OCI-LY7 (cell line): Measurements from ENCODE around the gene CEP112. TPM values are rescaled to one million over a fixed set of nuclear protein-coding genes. Genes with fewer than 3 reads are reported as not detected.

Experiments
- BruUV-seq: library from RNA; stranded (reverse); fragments of 400-500 nt; replicated peaks from 2 replicates; lab custom pipeline; 2021; lab: Mats Ljungman, UMichigan
- CTCF ChIA-PET: fragments of 300-600 bp; sonication (Branson Sonifier 250); formaldehyde crosslinking; loops from one replicate; lab custom pipeline; 2022; ENCODE audit warnings: antibody characterized with exemption; ENCODE audit not compliant: unreplicated experiment; lab: Charles Lee
- POLR2A ChIA-PET: fragments of 300-600 bp; sonication (Branson Sonifier 250); formaldehyde crosslinking; loops from one replicate; lab custom pipeline; 2022; ENCODE audit warnings: antibody characterized with exemption; lab: Charles Lee
- DNase-seq: peaks from one replicate; pipeline ENCODE4 v3.0.0-alpha.2; 2015; ENCODE audit warnings: low spot score
- H2AFZ ChIP-seq: fragments of 200-600 bp; sonication (generic), shearing (Covaris generic); 2 replicates; pipeline ENCODE4 v1.6.1; 2014; ENCODE audit warnings: mild to moderate bottlenecking, antibody characterized with exemption, low read length, moderate library complexity
- H3K27ac ChIP-seq: fragments of 200-600 bp; sonication (generic); 2 replicates; pipeline ENCODE4 v1.5.1; 2014; ENCODE audit warnings: mixed run types, low read depth, mild to moderate bottlenecking, moderate library complexity, low read length, inconsistent platforms; ENCODE audit not compliant: poor library complexity, severe bottlenecking
- H3K36me3 ChIP-seq: fragments of 200-600 bp; sonication (generic); 2 replicates; pipeline ENCODE4 v1.6.1; 2014; ENCODE audit warnings: mild to moderate bottlenecking, antibody characterized with exemption, low read length, moderate library complexity, mixed read lengths; ENCODE audit not compliant: insufficient read depth
- H3K4me1 ChIP-seq: fragments of 200-600 bp; sonication (generic); 2 replicates; pipeline ENCODE4 v1.5.1; 2014; ENCODE audit warnings: mild to moderate bottlenecking, low read length; ENCODE audit not compliant: insufficient read depth, poor library complexity, severe bottlenecking
- H3K4me2 ChIP-seq: fragments of 200-600 bp; sonication (generic); 2 replicates; pipeline ENCODE4 v1.6.1; 2014; ENCODE audit warnings: mild to moderate bottlenecking, low read length
- H3K4me3 ChIP-seq: fragments of 200-600 bp; sonication (generic); 2 replicates; pipeline ENCODE4 v1.5.1; 2014; ENCODE audit warnings: mild to moderate bottlenecking, low read depth, low read length; ENCODE audit not compliant: poor library complexity, severe bottlenecking
- H3K79me2 ChIP-seq: fragments of 200-600 bp; sonication (generic); 2 replicates; pipeline ENCODE4 v1.6.1; 2016; ENCODE audit warnings: low read depth, mild to moderate bottlenecking, low read length, moderate library complexity, mixed read lengths; ENCODE audit not compliant: insufficient read depth
- H3K9me2 ChIP-seq: fragments of 200-600 bp; sonication (generic); 2 replicates; pipeline ENCODE4 v1.6.1; 2016; ENCODE audit warnings: mild to moderate bottlenecking, low read length, mixed read lengths; ENCODE audit not compliant: insufficient read depth
- H3K9me3 ChIP-seq: fragments of 200-600 bp; sonication (generic); 2 replicates; pipeline ENCODE4 v1.6.1; 2014; ENCODE audit warnings: mild to moderate bottlenecking, mixed run types, low read length, mixed read lengths
- H4K20me1 ChIP-seq: fragments of 200-600 bp; sonication (generic); 2 replicates; pipeline ENCODE4 v1.6.1; 2014; ENCODE audit warnings: mild to moderate bottlenecking, antibody characterized with exemption, low read length, moderate library complexity, mixed read lengths; ENCODE audit not compliant: insufficient read depth
- CTCF ChIP-seq: fragments of 200-600 bp; sonication (generic); conservative IDR thresholded peaks from 2 replicates; pipeline ENCODE4 v1.5.1; 2014; ENCODE audit warnings: mild to moderate bottlenecking, antibody characterized with exemption, low read length, moderate library complexity, mixed read lengths
- EZH2phosphoT487 ChIP-seq: fragments of 200-600 bp; sonication (generic); IDR thresholded peaks from 2 replicates; pipeline ENCODE4 v1.6.1; 2018; ENCODE audit warnings: low read depth, borderline replicate concordance, mild to moderate bottlenecking, mixed run types, antibody characterized with exemption, low read length, moderate library complexity, mixed read lengths
- intact Hi-C: fragments of 100-400 bp; cut with micrococcal nuclease; formaldehyde crosslinking; loops from one replicate; pipeline ENCODE4 v1.10.0; 2022; ENCODE audit not compliant: unreplicated experiment
- total RNA-seq, 2 experiments: library from RNA; depleted of rRNA in 1 of 2; stranded (reverse); fragments of >200 nt in 1 of 2; shearing (Covaris generic) in 1 of 2; gene quantifications; 2 replicates each; pipeline ENCODE4 v1.2.3, GENCODE V29; 2014 to 2022

Gene CEP112
- total RNA-seq, 2 experiments from 2014 or later = 2.7 to 6.9 TPM

- ChIA-PET CTCF (no interaction called here), POLR2A (no interaction called here)
- no peaks in the 10 kb centered on the region for H3K79me2 ChIP-seq
- no peaks in the 10 kb centered on the region for H3K36me3 ChIP-seq
- no peaks in the 10 kb centered on the region for H4K20me1 ChIP-seq
- DNase-seq = no peak
- no peak overlapping the region for H2AFZ ChIP-seq
- intact Hi-C loops = no loop called here
- no peak overlapping the region for H3K4me2 ChIP-seq
- H3K27ac ChIP-seq = no peak overlapping the region
- TF ChIP-seq CTCF (no peak), EZH2phosphoT487 (no peak)
- no peak overlapping the region for H3K4me3 ChIP-seq
- no peaks in the 10 kb centered on the region for H3K9me2 ChIP-seq
- peaks cover 23% of the 10 kb centered on the region for H3K9me3 ChIP-seq
- no TSS peak for BruUV-seq
- H3K4me1 ChIP-seq = no peaks in the 10 kb centered on the region
Observed at GRCh38 chr17:65966072-65966695, 225.7 kb downstream of the CEP112 start.

- H3K4me3 ChIP-seq = no peak overlapping the region
- POLR2A ChIA-PET = no interaction called here
Observed at GRCh38 chr17:65963179-65963578, 228.8 kb downstream of the CEP112 start.

More at GRCh38 chr17:65963179-65963578, 228.8 kb downstream of the CEP112 start:
- no peak overlapping the region for H2AFZ ChIP-seq
- CTCF ChIA-PET = no interaction called here
- no peaks in the 10 kb centered on the region for H3K36me3 ChIP-seq
- DNase-seq = no peak
- no peak overlapping the region for H3K27ac ChIP-seq
- TF ChIP-seq EZH2phosphoT487 (no peak), CTCF (no peak)
- H3K9me2 ChIP-seq = no peaks in the 10 kb centered on the region
- 0 out of 2 replicates have a peak, but pooled peaks cover 10% of the 10 kb centered on the region for H3K9me3 ChIP-seq
- H4K20me1 ChIP-seq = no peaks in the 10 kb centered on the region
- no peak overlapping the region for H3K4me2 ChIP-seq
- intact Hi-C loops = no loop called here
- no TSS peak for BruUV-seq
- no peaks in the 10 kb centered on the region for H3K79me2 ChIP-seq
- no peaks in the 10 kb centered on the region for H3K4me1 ChIP-seq
